Uterus (tissue), 2 donors: ENCODE measurements around the gene TMEM178B.

Experiments
- POLR2A ChIP-seq, 2 donors: fragments of 450-650 bp; IDR thresholded peaks; one replicate each; pipeline ENCODE4 v1.6.1; 2016; ENCODE audit warnings: antibody characterized with exemption in 2 of 2, mild to moderate bottlenecking in 1 of 2, moderate library complexity in 1 of 2
- TF ChIP-seq, protein P1 (sequence below), 4 experiments: fragments of 200-600 bp in 2 of 4; fragments of 450-650 bp in 2 of 4; sonication (generic) in 2 of 4; IDR thresholded peaks; one replicate each; pipeline ENCODE4 v1.5.1; 2016 to 2019; ENCODE audit warnings: antibody characterized with exemption in 4 of 4, mild to moderate bottlenecking in 2 of 4, moderate library complexity in 1 of 4

DNA sequence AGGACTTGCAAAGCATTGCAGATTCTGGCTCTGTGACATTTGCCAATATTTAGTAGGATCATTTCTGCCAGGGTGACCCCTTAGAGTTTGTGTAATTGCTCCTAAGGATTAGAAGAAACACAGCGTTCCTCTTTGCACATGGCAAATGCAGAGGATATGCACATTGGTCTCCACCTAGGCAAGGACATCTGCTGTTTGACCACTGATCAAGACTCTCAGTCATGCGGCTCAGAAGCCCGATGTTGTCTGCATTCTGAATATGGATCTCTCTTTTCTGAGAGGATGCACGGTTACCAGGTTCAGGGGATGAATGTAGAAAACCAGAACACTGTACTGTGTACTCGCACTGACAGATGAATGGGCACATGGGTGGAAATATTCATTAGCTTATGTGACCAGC is 296.8 kb downstream of the TMEM178B start:
- TF ChIP-seq, protein P1, sequence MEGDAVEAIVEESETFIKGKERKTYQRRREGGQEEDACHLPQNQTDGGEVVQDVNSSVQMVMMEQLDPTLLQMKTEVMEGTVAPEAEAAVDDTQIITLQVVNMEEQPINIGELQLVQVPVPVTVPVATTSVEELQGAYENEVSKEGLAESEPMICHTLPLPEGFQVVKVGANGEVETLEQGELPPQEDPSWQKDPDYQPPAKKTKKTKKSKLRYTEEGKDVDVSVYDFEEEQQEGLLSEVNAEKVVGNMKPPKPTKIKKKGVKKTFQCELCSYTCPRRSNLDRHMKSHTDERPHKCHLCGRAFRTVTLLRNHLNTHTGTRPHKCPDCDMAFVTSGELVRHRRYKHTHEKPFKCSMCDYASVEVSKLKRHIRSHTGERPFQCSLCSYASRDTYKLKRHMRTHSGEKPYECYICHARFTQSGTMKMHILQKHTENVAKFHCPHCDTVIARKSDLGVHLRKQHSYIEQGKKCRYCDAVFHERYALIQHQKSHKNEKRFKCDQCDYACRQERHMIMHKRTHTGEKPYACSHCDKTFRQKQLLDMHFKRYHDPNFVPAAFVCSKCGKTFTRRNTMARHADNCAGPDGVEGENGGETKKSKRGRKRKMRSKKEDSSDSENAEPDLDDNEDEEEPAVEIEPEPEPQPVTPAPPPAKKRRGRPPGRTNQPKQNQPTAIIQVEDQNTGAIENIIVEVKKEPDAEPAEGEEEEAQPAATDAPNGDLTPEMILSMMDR (IDR thresholded peaks at IDR 0.05) = no peak
- no peak for TF ChIP-seq POLR2A (IDR thresholded peaks at IDR 0.05)
